D341Med (cell line): ENCODE measurements around the gene GGTLC2.
A peak's percentile ranks its signal among the peaks of the same experiment; 100 is the strongest.
"Not testable (repeated sequence)": the region's sequence is repeated elsewhere in the genome, so short reads cannot be mapped to it uniquely, and the experiment has no call there.

Experiments
- DNase-seq: peaks from one replicate; pipeline ENCODE4 v3.0.0; 2012; ENCODE audit warnings: low spot score

Gene GGTLC2

GRCh38 chr22:22669093-22669492 is 24.7 kb downstream of the GGTLC2 start:
- no peak for DNase-seq

GRCh38 chr22:22670076-22670795 is 25.8 kb downstream of the GGTLC2 start:
- no peak for DNase-seq

DNA sequence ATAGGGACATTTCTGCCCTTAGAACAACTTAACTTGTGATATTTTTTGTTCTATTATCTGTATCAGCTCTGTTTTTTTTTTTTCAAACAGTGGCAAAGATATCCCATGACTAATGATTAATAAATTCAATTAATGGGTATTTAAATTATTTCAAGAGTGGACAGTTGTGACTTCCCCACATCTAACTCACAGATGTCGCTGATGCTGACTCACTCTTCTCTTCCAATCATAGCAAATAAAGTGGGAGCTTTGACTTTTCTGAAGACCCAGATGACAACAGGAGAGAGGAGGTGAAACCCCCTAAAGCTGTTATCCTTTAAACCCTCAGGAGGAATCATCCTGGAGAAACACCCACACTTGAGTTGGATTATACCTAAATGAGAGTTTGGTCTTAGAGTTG is 27.1 kb downstream of the GGTLC2 start:
- DNase-seq: no peak

GRCh38 chr22:22673099-22673498 is 28.7 kb downstream of the GGTLC2 start:
- DNase-seq: no peak

GRCh38 chr22:22673628-22674027 is 29.2 kb downstream of the GGTLC2 start:
- DNase-seq: no peak

- no peak for DNase-seq
These were observed 30.1 kb downstream of the GGTLC2 start for GRCh38 chr22:22674467-22674866.

DNA sequence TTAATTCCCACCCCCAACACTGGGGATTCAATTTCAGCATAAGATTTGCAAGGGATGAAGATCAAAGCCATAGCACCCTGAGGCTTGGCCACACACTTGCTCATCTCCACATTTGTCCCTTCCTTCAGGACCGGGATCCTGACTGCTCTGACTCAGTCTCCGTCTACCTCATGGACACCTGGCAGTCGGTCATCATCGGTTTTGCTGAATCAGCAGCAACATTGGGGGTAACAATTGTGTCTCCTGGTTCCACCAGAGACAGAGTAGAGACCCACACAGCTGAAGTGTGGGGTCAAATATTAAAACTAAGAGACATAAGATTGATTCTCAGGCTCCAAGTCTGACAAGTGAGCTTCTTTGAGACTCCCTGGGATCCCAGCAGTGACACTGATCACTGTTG is 34.6 kb downstream of the GGTLC2 start:
- no peak for DNase-seq

GRCh38 chr22:22680396-22680795 is 36.0 kb downstream of the GGTLC2 start:
- DNase-seq: no peak

- DNase-seq: no peak
These were observed 36.9 kb downstream of the GGTLC2 start for GRCh38 chr22:22681221-22681739.

- no peak for DNase-seq
These were observed 37.8 kb downstream of the GGTLC2 start for GRCh38 chr22:22682196-22682595.

DNA sequence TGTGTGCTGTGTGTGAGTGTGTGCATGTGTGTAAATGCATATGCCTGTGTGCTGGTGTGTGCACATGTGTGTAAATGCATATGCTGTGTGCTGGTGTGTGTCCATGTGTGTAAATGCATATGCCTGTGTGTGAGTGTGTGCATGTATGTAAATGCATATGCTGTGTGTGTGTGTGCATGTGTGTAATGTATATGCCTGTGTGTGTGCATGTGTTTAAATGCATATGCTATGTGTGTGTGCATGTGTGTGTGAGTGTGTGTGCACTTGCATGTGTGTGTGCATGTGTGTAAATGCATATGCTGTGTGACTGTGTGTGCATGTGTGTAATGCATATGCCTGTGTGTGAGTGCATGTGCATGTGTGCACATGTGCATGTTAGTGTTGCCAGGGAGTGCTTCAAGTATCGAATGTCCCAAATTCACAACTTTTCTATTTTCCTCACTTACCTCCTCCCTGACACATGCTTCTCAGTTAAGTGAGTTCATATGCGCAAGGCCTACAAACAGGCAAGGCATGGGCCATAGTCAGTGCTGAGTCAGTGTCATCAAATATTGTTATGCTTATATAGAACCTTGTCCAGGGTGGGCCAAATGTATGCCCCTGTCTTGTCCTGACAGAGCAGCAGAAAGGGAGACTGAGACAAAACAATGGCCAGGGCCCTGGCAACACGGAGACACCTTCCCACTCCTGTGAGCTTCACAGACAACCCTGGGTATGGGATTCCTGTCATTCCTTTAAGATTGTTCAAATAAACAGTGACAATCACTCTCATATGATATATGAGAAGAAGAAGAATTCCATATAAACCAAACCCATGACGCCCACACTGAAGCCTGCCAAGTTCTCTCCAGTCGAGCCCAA is 38.6 kb downstream of the GGTLC2 start:
- no peak for DNase-seq

DNA sequence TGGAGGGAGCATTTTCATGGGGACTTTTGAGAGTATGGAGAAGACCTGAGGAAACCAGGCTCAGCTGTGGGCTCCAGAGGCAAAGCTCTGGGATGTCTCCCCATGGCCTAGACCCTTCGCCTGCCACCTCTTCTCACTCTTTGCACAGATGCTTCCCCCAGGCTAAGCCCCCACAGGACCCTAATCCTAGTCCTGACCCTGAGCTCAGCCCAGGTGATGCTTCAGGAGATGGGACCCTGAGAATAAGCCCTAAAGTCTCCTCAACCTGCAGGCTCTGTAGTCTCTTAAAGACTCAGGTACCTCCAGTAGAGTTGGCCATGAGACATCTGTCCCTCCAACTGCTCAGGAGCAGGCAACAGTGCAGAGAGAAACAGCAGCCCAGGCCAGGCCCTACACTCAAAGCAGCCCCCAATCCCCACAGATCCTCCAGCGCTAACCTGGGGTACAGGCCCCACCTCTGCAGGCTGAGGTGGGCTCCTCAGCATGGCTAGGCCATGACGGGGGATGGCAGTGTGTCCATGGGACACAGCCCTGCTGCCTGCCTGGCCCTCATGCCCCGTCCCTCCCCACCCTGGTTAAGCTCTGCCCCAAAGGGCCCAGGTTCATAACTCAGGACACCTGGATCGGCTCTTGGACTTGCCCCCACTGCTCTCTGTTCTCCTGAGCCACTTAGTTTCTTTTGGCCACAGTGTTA is 39.4 kb downstream of the GGTLC2 start:
- no peak for DNase-seq

- no peak for DNase-seq
These were observed 40.5 kb downstream of the GGTLC2 start for GRCh38 chr22:22684580-22685561.

GRCh38 chr22:22685586-22685985 is 41.2 kb downstream of the GGTLC2 start:
- DNase-seq: no peak

GRCh38 chr22:22686202-22687115 is 42.0 kb downstream of the GGTLC2 start:
- not testable (repeated sequence) for DNase-seq

GRCh38 chr22:22687638-22688500 is 43.5 kb downstream of the GGTLC2 start:
- DNase-seq: peak; percentile 59

GRCh38 chr22:22689621-22690345 is 45.4 kb downstream of the GGTLC2 start:
- DNase-seq: no peak

- no peak for DNase-seq
These were observed 46.6 kb downstream of the GGTLC2 start for GRCh38 chr22:22691055-22691454.
